Loucy (cell line): Measurements from ENCODE around the gene GPR39.

ENCODE experiments used
- H2AFZ ChIP-seq: fragments of 200-600 bp; sonication (generic); 2 replicates; pipeline ENCODE4 v1.6.0; 2016; ENCODE audit warnings: antibody characterized with exemption, mild to moderate bottlenecking, low read length, moderate library complexity
- H3F3A ChIP-seq: fragments of 200-600 bp; 2 replicates; pipeline ENCODE4 v1.6.0; 2016; ENCODE audit warnings: antibody characterized with exemption, low read depth, mild to moderate bottlenecking
- H3K27me3 ChIP-seq: fragments of 200-600 bp; sonication (generic); 2 replicates; pipeline ENCODE4 v1.6.1; 2014; ENCODE audit warnings: low read length, mild to moderate bottlenecking; ENCODE audit not compliant: insufficient read depth, poor library complexity, severe bottlenecking
- H3K36me3 ChIP-seq: fragments of 200-600 bp; sonication (generic); 2 replicates; pipeline ENCODE4 v1.6.1; 2016; ENCODE audit warnings: low read length; ENCODE audit not compliant: insufficient read depth
- H3K4me1 ChIP-seq: fragments of 200-600 bp; sonication (generic); 2 replicates; pipeline ENCODE4 v1.5.1; 2014; ENCODE audit warnings: low read length, mild to moderate bottlenecking; ENCODE audit not compliant: insufficient read depth, poor library complexity, severe bottlenecking
- H3K4me2 ChIP-seq: fragments of 200-600 bp; sonication (generic); 2 replicates; pipeline ENCODE4 v1.6.0; 2014; ENCODE audit warnings: antibody characterized with exemption, low read length, low read depth, mild to moderate bottlenecking; ENCODE audit not compliant: poor library complexity, severe bottlenecking
- H3K4me3 ChIP-seq: fragments of 200-600 bp; sonication (generic); 2 replicates; pipeline ENCODE4 v1.5.1; 2014; ENCODE audit warnings: low read length, mild to moderate bottlenecking, mixed read lengths; ENCODE audit not compliant: poor library complexity, severe bottlenecking
- H3K79me2 ChIP-seq: fragments of 200-600 bp; sonication (generic); 2 replicates; pipeline ENCODE4 v1.6.1; 2014; ENCODE audit warnings: low read length; ENCODE audit not compliant: insufficient read depth
- H3K9ac ChIP-seq: fragments of 200-600 bp; sonication (generic); 2 replicates; pipeline ENCODE4 v1.6.0; 2014; ENCODE audit warnings: mild to moderate bottlenecking, low read depth, low read length, moderate library complexity; ENCODE audit not compliant: poor library complexity, severe bottlenecking
- H3K9me2 ChIP-seq: fragments of 200-600 bp; sonication (generic); replicated peaks from 2 replicates; pipeline ENCODE4 v1.6.1; 2016; ENCODE audit warnings: low read depth, low read length, mixed read lengths
- H3K9me3 ChIP-seq: fragments of 200-600 bp; sonication (generic); 2 replicates; pipeline ENCODE4 v1.6.1; 2014; ENCODE audit warnings: mild to moderate bottlenecking, antibody characterized with exemption, low read length, low read depth; ENCODE audit not compliant: insufficient read depth
- H4K20me1 ChIP-seq: fragments of 200-600 bp; sonication (generic); 2 replicates; pipeline ENCODE4 v1.6.0; 2014; ENCODE audit warnings: antibody characterized with exemption, low read length, mild to moderate bottlenecking; ENCODE audit not compliant: insufficient read depth, poor library complexity, severe bottlenecking
- EZH2phosphoT487 ChIP-seq: fragments of 200-600 bp; IDR thresholded peaks from 2 replicates; pipeline ENCODE4 v1.6.1; 2018; ENCODE audit warnings: antibody characterized with exemption, mild to moderate bottlenecking, moderate library complexity, borderline replicate concordance
- TF ChIP-seq, protein P1 (sequence below): fragments of 200-600 bp; sonication (generic); conservative IDR thresholded peaks from 2 replicates; pipeline ENCODE4 v1.5.1; 2014; ENCODE audit warnings: mild to moderate bottlenecking, antibody characterized with exemption, low read length

Gene GPR39

DNA sequence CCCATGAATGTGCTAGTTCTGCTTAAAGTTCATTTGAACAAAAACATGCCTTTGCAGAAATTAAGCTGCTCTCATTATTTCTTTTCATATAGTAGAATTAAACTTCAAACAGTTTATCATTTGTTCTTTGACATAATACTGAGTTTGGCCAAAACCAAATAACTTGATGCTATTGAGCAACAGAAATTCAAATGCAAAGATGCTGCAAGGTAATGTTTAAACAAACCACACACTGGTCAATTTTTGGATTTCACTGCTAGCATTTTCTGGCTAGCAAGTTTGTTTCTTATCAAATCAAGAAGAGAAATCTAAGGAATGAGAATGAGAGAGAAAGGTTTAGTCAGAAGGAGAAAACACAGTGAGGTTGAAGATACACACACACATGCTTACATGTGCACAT, 173.4 kb downstream of the GPR39 start:
- H3K4me2 ChIP-seq, result no peak overlapping the region
- H3K27me3 ChIP-seq, result no peaks in the 10 kb centered on the region
- no peaks in the 10 kb centered on the region for H3K4me1 ChIP-seq
- H4K20me1 ChIP-seq, result no peaks in the 10 kb centered on the region
- no peaks in the 10 kb centered on the region for H3K9me2 ChIP-seq
- TF ChIP-seq, protein P1, sequence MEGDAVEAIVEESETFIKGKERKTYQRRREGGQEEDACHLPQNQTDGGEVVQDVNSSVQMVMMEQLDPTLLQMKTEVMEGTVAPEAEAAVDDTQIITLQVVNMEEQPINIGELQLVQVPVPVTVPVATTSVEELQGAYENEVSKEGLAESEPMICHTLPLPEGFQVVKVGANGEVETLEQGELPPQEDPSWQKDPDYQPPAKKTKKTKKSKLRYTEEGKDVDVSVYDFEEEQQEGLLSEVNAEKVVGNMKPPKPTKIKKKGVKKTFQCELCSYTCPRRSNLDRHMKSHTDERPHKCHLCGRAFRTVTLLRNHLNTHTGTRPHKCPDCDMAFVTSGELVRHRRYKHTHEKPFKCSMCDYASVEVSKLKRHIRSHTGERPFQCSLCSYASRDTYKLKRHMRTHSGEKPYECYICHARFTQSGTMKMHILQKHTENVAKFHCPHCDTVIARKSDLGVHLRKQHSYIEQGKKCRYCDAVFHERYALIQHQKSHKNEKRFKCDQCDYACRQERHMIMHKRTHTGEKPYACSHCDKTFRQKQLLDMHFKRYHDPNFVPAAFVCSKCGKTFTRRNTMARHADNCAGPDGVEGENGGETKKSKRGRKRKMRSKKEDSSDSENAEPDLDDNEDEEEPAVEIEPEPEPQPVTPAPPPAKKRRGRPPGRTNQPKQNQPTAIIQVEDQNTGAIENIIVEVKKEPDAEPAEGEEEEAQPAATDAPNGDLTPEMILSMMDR, result no peak
- no peak for TF ChIP-seq EZH2phosphoT487
- H3K36me3 ChIP-seq, result no peaks in the 10 kb centered on the region
- H3F3A ChIP-seq, result no peaks in the 10 kb centered on the region
- no peaks in the 10 kb centered on the region for H3K9me3 ChIP-seq
- H3K9ac ChIP-seq, result no peak overlapping the region
- no peak overlapping the region for H3K4me3 ChIP-seq
- H3K79me2 ChIP-seq, result no peaks in the 10 kb centered on the region
- no peak overlapping the region for H2AFZ ChIP-seq

DNA sequence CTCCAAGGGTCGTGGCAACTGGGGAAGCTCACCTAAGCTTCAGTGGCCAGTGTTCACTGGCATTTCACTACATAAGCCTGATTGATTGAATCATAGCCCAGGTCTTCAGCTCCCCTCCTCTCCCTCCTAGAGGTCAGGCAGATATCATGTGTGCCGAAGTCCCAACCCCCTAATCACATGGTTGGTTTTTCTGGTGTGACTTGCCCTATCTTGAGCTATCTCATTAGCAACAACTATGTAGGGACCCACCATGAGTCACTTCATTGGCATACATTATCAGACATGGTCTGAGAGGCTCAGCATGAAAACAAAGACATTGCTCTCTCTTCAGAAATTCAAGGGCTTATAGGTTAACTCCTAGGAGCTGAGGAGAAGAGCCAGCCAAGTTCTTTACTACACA, 176.6 kb downstream of the GPR39 start:
- H3K4me1 ChIP-seq, result no peaks in the 10 kb centered on the region
- H3K9me3 ChIP-seq, result 0 out of 2 replicates have a peak, but pooled peaks cover 4% of the 10 kb centered on the region
- H3K27me3 ChIP-seq, result no peaks in the 10 kb centered on the region
- H3K79me2 ChIP-seq, result no peaks in the 10 kb centered on the region
- H2AFZ ChIP-seq, result no peak overlapping the region
- H3K36me3 ChIP-seq, result no peaks in the 10 kb centered on the region
- H4K20me1 ChIP-seq, result no peaks in the 10 kb centered on the region
- H3K9ac ChIP-seq, result no peak overlapping the region
- no peaks in the 10 kb centered on the region for H3F3A ChIP-seq
- no peaks in the 10 kb centered on the region for H3K9me2 ChIP-seq
- H3K4me2 ChIP-seq, result no peak overlapping the region
- TF ChIP-seq, protein P1, result no peak
- TF ChIP-seq EZH2phosphoT487, result no peak
- no peak overlapping the region for H3K4me3 ChIP-seq

DNA sequence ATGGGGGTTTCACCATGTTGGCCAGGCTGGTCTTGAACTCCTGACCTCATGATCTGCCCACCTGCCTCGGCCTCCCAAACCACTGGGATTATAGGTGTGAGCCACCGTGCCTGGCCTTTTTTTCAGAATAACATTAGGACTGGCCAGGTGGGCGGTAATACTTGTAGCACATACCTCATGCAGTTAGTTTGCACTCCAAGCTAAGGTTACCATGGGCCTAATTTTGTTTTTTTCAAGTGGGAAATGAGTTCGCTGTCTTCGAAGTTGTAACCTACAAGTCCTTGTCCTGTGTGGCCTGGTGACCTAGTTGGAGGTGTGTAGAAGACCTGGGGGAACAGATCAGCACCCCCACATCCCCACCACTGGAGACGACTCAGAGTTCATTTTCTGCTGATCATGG, 178.6 kb downstream of the GPR39 start:
- no peaks in the 10 kb centered on the region for H3K36me3 ChIP-seq
- H4K20me1 ChIP-seq, result no peaks in the 10 kb centered on the region
- TF ChIP-seq, protein P1, result no peak
- no peak for TF ChIP-seq EZH2phosphoT487
- no peaks in the 10 kb centered on the region for H3F3A ChIP-seq
- no peak overlapping the region for H3K4me2 ChIP-seq
- no peaks in the 10 kb centered on the region for H3K79me2 ChIP-seq
- 0 out of 2 replicates have a peak, but pooled peaks cover 5% of the 10 kb centered on the region for H3K9me3 ChIP-seq
- H3K27me3 ChIP-seq, result no peaks in the 10 kb centered on the region
- H3K9ac ChIP-seq, result no peak overlapping the region
- H2AFZ ChIP-seq, result no peak overlapping the region
- H3K4me3 ChIP-seq, result no peak overlapping the region
- H3K4me1 ChIP-seq, result no peaks in the 10 kb centered on the region
- no peaks in the 10 kb centered on the region for H3K9me2 ChIP-seq
